HuH-7 (cell line): ENCODE results near the gene PANK2.
"Not testable (repeated sequence)": the region's sequence is repeated elsewhere in the genome, so short reads cannot be mapped to it uniquely, and the experiment has no call there.

Experiments used
- DNase-seq: peaks from one replicate; pipeline ENCODE4 v3.0.0; 2011; ENCODE audit warnings: low spot score

Gene PANK2

GRCh38 chr20:3901028-3901705 lies 12.0 kb downstream of the PANK2 start:
- no peak for DNase-seq

DNA sequence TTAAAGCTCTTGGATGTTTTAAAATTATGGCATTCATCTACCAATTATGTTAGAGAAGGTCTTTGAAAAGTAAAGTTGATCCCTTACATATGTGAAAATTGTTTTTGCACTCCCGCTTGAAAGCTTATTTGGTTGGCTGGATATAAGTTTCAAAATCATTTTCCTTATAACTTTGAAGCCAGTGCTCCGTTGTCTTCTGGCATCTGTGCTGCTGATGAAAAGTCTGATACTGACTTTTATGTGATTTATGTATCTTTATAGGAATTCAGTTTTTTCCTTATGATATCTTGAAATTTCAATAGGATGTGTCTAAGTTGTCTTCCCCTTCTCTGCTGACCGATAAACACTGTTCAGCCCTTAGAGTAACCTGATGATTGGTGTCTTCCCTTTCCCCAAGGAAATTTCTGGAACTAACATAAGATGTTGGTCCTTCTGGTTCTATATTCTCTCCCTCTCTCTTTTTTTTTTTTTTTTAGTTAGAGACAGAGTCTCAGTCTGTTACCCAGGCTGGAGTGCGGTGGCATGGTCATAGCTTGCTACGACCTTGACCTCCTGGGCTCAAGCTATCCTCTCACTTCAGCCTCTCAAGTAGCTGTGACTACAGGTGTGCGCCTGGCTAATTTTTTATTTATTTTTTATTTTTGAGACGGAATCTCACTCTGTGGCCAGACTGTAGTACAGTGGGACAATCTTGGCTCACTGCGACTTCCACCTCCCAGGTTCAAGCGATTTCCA lies 12.7 kb downstream of the PANK2 start:
- DNase-seq: no peak

DNA sequence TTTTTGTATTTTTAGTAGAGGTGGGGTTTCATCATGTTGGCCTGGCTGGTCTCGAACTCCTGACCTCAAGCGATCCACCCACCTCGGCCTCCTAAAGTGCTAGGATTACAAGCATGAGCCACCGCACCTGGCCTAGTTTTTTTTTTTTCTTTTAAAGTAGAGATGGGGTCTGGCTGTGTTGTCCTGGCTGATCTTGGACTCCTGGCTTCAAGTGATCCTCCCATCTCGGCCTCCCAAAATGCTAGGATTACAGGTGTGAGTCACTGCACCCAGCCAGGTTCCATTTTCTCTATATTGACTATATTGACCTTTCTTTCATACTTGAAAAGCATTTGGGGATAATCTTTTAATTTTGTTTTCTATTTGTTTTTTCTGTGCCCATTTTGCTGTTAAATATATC lies 13.3 kb downstream of the PANK2 start:
- DNase-seq: no peak

GRCh38 chr20:3904224-3904623 lies 15.0 kb downstream of the PANK2 start:
- no peak for DNase-seq

GRCh38 chr20:3904857-3905256 lies 15.7 kb downstream of the PANK2 start:
- no peak for DNase-seq

DNA sequence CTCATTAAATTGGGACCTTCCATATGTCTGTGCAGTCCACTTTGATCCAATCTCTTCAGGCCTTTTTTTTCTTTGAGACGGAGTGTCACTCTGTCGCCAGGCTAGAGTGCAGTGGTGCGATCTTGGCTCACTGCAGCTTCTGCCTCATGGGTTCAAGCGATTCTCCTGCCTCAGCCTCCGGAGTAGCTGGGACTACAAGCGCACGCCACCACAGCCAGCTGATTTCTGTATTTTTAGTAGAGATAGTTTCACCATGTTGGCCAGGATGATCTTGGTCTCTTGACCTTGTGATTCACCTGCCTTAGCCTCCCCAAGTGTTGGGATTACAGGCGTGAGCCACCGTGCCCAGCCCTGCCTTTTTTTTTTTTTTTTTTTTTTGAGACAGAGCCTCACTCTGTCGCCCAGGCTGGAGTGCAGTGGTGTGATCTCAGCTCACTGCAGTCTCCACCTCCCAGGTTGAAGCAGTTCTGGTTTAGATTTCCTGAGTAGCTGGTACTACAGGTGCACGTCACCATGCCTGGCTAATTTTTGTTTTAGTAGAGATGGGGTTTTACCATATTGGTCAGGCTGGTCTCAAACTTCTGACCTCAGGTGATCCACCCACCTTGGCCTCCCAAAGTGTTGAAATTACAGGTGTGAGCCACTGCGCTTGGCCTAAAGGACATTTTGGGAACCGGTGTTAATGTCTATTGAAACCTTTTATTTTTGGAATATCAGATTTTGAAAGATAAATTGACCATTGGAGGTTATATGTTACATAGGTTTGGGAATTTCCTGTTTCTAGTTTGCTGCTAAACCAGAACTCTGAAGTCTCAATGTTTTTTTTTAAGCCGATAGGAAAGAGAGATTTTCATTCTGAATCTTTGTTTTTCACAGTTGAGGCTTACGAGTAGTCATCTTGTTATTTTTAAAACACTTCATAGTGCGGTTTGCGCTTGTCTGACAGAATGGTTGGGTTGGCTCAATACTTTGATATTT lies 17.8 kb downstream of the PANK2 start:
- not testable (repeated sequence) for DNase-seq

DNA sequence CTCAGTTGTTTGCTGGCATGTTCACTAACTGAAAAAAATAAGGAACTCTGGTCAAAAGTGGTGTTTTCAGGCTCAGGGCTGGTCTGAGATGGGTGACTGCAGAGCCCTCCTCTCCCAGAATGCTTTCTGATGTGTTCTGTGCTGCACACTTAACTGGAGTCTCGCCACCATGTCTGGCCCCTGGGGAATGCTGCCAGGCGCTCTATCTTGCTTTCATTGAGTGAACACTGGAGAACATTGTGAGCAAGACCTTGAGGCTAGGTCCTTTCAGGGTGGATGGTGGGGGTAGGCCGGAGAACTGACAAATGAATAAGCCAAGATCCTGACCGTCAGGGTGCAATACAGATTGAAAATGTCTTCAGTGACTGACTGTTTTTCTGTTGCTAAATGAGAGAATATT lies 19.5 kb downstream of the PANK2 start:
- no peak for DNase-seq

GRCh38 chr20:3909952-3910366 lies 20.8 kb downstream of the PANK2 start:
- DNase-seq: no peak

DNA sequence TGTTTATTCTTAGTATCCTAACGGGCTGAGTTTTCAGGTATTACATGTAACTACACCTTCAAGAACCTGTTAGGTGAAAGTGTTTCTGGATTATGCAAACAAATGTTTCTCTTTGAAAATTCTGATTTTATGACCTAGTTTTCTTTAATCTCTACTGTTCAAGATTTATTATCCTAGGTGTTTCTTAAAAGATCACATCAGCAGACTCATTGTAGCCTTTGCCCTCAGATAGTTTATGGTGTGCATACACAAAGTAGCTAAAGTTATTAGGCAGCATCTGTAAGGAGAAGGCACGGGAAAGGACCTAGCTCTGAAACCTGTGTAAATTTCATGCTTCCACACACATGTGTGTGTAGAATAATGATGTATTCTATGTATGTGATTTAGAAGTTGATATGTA lies 21.7 kb downstream of the PANK2 start:
- DNase-seq: no peak

- no peak for DNase-seq
These were observed 22.8 kb downstream of the PANK2 start for GRCh38 chr20:3911956-3912355.

GRCh38 chr20:3914446-3914845 lies 25.3 kb downstream of the PANK2 start:
- no peak for DNase-seq

DNA sequence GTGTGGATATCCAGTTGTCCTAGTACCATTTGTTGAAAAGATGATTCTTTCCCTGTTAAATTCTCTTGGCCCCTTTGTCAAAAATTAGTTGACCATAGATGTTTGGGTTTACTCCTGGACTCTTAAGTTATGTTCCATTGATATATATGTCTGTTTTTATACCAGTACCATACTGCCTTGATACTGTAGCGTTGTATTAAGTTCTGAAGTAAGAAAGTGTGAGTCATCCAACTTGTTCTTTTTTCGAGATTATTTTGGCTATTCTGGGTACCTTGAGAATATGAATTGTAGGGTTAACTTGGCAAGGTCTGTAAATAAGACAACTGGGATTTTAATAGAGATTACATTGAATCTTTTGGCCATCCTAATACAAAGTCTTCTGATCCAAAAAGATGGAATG lies 26.5 kb downstream of the PANK2 start:
- DNase-seq: no peak

DNA sequence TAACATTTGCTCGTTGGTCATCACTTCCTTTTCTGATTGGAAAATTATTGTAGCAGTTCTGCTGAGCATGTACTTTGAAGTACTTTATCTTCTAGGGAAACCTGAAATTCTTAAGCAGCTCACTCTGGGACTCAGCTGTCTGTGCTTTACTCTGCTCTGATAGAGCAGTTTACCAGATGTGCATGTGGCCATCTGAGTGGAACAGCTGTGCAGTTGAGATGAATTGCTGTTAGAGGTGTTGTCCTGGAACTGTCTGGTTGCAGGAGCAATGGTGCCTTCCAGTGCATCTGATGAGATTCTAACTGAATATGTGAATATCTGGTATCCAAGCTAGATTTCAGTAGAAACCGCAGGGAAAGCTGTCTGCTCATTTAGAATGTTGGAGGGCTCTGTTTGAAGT lies 27.2 kb downstream of the PANK2 start:
- DNase-seq: no peak

- no peak for DNase-seq
These were observed 30.2 kb downstream of the PANK2 start for GRCh38 chr20:3919352-3919751.

DNA sequence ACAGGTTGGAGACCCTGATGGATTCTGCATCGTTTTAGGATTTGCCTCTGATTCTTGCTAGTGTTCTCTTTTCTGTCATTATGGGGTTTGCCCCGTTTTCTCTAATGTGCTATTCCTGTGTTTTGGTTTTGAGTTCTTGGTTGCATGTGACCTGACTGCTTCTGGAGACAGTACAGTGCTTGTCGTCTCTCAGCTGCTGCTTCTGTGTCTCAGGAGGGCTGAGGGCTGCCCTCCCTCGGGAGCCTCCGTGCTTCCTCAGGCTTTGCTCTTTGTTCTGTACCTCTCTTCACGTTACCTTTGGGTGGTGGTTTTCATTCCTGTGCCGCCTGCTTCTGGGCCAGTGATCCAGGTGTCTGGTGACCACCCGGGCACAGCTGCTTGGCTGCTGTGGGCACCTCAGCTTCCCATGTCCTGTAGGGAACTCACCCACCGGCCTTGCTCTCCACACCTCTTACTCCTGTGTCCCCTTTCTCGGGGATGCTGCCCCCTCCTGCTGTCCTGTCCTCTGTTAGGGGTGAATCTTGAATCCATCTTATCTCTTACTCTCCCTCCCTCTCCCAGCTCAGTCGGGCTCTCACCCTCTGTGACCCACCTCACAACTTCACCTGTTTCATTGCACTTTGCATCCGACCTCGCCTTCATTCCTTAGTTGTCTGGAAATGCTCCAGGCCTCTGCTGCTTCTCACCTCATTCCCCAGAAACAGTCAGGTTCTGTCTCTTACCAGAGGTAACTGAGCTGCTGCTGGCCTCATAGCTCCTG lies 33.2 kb downstream of the PANK2 start:
- DNase-seq: no peak

- DNase-seq: no peak
These were observed 33.8 kb downstream of the PANK2 start for GRCh38 chr20:3922983-3923339.

DNA sequence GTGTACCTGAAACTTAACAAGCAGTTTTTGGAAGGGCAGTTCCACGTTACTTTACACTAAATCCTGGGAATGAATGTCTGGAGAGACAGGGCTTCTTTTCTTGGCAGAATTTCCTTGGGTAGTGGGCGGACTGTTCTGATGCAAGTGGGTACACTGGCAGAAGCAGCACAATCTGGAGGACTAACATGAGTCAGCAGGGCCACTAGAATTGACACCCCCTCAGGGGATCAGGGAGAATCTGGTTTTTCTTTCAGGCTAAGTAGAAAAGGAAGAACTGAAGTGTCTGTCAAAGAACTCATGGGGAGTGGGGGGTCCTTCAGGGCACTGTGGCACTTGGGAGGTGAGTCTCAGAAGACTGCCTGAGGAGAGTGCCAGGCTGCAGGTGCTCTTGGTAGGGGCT lies 34.6 kb downstream of the PANK2 start:
- no peak for DNase-seq

GRCh38 chr20:3924304-3925112 lies 35.3 kb downstream of the PANK2 start:
- no peak for DNase-seq

GRCh38 chr20:3925113-3925695 lies 36.0 kb downstream of the PANK2 start:
- DNase-seq: no peak

GRCh38 chr20:3925899-3926638 lies 36.9 kb downstream of the PANK2 start:
- DNase-seq: no peak
